Measurements from ENCODE around the gene NHLRC2.

- TF ChIP-seq, protein P1, sequence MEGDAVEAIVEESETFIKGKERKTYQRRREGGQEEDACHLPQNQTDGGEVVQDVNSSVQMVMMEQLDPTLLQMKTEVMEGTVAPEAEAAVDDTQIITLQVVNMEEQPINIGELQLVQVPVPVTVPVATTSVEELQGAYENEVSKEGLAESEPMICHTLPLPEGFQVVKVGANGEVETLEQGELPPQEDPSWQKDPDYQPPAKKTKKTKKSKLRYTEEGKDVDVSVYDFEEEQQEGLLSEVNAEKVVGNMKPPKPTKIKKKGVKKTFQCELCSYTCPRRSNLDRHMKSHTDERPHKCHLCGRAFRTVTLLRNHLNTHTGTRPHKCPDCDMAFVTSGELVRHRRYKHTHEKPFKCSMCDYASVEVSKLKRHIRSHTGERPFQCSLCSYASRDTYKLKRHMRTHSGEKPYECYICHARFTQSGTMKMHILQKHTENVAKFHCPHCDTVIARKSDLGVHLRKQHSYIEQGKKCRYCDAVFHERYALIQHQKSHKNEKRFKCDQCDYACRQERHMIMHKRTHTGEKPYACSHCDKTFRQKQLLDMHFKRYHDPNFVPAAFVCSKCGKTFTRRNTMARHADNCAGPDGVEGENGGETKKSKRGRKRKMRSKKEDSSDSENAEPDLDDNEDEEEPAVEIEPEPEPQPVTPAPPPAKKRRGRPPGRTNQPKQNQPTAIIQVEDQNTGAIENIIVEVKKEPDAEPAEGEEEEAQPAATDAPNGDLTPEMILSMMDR (IDR thresholded peaks at IDR 0.05), result no peak
- no peak for TF ChIP-seq POLR2A (IDR thresholded peaks at IDR 0.05)
Measured at GRCh38 chr10:113858541-113858940, 4.1 kb downstream of the NHLRC2 start.
